Measurements from ENCODE around the gene LRWD1.

DNA sequence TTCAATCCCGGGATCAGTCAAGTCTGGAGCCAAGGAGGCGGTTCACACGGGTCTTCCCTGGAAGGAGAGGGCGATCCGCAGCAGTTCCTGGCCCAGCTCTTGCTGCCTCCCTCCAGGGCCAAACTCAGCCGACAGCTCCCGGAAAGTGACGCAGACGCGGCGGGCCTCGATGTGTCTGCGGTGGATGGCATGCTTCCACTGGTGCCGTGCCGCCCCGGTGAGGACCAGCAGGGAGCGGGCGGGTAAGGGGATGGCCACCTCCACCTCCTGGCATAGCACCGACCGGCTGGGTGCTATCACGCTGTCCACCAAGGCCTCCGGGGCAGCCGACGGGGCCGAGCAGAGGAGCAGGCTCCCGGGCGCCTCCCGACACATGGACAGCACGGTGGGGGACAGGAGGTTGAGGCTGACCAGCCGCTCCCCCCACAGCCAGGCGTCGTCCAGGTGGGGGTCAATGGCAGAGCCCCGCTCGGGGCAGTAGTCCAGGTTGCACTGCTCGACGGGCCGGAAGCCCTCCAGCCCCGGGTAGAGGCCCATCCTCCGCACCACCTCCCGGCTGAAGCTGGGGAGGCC lies 7.3 kb upstream of the LRWD1 start:
- TF ChIP-seq, protein P1, sequence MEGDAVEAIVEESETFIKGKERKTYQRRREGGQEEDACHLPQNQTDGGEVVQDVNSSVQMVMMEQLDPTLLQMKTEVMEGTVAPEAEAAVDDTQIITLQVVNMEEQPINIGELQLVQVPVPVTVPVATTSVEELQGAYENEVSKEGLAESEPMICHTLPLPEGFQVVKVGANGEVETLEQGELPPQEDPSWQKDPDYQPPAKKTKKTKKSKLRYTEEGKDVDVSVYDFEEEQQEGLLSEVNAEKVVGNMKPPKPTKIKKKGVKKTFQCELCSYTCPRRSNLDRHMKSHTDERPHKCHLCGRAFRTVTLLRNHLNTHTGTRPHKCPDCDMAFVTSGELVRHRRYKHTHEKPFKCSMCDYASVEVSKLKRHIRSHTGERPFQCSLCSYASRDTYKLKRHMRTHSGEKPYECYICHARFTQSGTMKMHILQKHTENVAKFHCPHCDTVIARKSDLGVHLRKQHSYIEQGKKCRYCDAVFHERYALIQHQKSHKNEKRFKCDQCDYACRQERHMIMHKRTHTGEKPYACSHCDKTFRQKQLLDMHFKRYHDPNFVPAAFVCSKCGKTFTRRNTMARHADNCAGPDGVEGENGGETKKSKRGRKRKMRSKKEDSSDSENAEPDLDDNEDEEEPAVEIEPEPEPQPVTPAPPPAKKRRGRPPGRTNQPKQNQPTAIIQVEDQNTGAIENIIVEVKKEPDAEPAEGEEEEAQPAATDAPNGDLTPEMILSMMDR (IDR thresholded peaks at IDR 0.05): no peak
- TF ChIP-seq EZH2 (IDR thresholded peaks at IDR 0.05; ENCODE audit: borderline replicate concordance, insufficient read depth, low read depth, low read length, poor library complexity, severe bottlenecking): no peak

All from B cell (primary cell).